Stimulated activated CD4-positive, alpha-beta T cell treated with anti-CD3 and anti-CD28 coated beads, Interleukin-2, amount 100 ng/mL, for 4 hours (primary cell): ENCODE data around the gene LRP1B.
"Not testable (repeated sequence)": the region's sequence is repeated elsewhere in the genome, so short reads cannot be mapped to it uniquely, and the experiment has no call there.

ENCODE experiments used
- DNase-seq: peaks from one replicate; pipeline ENCODE4 v3.0.0-alpha.2; 2020; ENCODE audit warnings: low read depth

The LRP1B gene

DNA sequence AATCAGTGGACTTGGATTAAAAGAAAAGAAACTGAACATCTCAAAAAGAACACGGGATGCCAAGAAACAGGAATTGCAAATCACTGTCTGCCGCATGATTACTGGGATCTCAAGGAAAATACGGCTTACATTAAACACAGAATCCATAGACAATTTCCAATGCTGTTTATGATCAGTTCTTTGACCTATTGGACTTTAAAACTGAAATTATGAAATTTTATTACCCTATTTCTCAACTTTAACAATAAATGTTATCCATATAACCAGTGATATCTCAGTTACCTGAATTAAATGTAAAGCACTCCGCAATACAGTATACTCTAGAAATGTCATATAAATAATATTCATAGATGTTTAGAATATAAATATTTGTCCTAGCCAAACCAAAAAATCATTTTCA is 1793.8 kb downstream of the LRP1B start:
- DNase-seq: no peak

DNA sequence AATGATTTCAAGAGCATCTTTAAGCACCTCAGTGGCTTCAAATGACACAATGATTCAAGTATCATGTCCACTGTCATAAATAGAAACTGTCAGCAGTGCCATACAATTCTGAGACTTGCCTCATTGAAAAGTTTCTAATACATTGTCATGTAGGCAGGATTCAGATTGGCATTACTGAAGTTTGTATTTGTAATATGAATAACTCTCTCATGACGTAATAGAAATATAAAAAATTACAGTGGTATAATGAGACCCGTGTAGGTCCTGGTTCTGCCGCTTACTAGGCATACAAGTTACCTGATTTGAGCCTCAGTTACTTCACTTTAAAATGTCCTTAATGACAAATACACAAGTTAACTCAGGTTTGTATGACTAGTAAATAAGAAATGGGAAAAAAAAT is 1814.5 kb downstream of the LRP1B start:
- DNase-seq: no peak

DNA sequence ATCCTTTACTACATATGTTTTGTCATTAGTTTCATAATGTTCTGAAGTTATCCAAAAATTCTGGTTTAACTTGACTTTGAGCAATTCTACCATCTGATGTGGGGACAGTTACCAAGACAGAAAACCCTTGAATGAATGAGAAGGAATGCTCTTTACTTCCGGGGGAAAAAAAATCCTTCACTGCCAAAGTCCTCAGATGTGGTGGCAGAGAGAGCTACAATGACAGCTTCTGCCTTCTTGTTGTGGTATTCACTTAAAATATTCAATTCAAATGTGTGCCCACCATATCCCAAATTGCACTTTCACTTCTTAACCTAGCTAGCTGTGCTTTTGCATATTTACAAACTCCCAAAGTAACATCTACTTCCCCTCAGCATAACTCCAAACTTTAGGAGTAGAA is 1818.9 kb downstream of the LRP1B start:
- no peak for DNase-seq

DNA sequence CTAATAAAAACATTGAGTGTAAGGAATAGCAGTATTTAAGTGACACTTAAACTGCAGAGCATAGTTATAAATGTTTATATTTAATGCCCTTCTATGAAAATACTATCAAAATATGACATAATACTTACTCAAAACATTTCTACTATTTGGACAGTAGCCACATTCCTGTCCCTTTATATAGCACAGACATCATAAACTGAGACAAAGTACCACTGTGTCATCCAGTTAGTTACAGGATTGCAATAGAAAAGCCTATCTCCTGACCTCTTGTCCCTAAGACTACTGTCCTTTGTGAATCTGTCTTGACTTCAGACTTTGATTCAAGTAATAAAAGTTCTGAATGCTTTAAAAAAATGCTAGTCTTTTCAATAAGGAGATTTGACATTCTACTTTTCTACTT is 1822.1 kb downstream of the LRP1B start:
- no peak for DNase-seq

DNA sequence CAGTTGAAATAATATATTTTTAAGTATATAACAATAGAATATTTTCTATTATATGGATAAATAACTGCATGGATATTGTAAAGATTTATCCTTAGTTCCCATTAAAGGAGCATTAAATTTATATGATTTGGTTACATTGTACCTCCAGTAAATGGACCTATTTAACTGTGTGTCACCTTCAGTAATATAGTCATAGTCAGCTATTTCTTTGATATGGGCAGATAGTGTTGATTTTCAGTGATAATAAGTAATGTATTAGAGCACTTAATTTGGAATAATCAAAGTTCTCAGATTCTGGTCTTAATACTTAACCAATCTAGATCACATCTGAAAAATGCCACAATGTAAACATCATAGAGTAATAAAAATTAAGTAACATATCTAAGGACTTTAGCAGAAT is 1823.3 kb downstream of the LRP1B start:
- DNase-seq: no peak

DNA sequence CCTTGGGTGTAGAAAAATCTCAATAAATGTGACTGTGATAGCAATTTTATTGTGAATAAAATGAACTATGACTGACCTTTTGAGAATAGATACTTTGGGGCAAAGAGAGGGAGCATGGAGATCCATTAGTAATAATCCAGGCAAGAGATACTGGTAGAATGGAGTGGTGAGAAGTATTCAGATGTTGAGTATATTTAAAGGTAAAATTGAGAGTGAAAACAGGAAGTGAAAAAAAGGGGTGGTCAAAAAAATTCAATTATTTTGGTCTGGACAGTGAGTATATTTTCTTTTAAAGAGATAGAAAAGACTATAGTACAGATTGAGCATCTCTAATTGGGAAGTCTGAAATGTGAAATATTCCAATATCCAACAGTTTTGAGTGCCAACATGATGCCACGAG is 1835.0 kb downstream of the LRP1B start:
- no peak for DNase-seq

DNA sequence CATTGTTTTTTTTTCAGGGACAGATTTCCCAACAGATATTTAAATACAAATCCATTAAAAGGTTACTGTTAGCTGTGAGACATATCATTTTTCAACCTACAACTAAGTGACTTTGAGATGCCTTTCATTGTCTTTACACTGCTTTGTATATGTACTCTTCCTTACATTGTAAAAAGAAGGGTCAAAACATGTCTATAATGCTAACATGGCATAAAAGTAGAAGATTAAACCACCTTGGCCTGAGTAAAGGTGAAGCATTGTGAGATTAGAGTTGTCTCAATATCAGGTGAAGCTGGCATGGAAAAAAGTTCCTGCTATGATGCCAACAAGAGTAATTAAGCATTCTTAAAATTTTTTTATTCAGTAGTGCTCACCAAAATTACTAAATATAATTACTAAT is 1842.1 kb downstream of the LRP1B start:
- no peak for DNase-seq

DNA sequence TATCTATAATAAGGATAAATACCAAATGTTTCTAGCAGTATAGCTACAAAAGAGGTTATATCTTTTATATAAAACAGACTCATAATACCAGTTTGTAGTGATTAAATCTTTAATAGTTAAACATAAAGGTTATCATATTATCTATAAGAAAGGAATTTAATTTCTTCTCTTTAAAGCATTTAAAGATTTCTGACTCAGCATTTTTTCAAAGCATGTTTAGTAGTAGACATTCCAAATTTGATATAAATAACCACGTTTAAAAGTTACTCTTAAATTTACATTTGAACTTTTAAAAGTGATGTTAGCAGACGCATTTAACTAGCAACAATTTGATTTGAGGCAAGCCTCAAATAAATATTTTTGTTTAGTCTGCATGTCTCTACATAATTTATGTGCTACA is 1842.6 kb downstream of the LRP1B start:
- DNase-seq: no peak

DNA sequence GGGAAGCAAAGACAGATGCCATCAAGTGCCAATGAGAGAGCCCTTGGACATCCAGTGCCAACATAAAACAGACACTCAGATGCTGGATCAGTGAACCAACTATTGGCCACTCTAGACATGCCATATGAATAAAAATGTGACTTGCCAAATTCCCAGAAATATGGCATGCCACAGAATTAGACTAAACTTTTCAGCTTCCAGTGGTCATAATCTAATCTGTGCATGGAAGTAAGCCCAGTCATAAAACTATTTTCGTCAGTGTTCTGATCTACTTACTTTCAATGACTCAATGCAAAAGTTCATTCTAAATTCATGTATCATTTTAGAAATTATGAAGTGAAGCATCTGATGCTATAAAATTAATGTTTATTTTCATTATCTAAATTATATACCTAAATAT is 1844.4 kb downstream of the LRP1B start:
- DNase-seq: no peak

DNA sequence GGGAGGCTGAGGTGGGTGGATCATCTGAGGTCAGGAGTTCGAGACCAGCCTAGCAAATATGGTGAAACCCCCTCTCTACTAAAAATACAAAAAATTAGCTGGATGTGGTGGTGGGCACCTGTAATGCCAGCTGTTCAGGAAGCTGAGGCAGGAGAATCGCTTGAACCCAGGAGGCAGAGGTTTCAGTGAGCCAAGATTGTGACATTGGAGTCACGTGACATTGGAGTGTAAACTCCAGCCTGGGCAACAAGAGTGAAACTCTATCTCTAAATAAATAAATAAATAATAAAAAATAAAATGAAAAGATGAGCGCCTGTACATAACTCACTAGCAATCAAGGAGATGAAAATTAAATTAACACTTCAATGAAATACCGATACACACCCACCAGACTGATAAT is 1853.5 kb downstream of the LRP1B start:
- DNase-seq: not testable (repeated sequence)

DNA sequence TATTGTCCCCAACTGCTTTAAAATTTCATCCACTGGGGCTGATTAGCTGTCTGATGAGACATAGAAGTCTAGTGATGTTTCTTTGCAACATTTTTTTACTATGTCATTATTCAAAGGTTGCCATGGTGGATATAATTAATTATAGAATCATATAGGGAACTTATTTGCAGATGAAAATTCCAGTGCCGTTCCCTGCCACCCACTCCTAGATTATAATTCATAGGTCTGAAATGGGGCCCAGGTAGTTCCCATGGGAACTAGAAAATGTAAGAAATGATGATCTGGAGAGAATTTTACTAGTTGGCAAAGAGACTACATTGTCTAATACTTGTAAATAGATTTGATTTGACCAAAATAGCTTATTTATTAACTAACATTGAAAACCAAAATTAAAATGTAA is 1854.2 kb downstream of the LRP1B start:
- DNase-seq: no peak

DNA sequence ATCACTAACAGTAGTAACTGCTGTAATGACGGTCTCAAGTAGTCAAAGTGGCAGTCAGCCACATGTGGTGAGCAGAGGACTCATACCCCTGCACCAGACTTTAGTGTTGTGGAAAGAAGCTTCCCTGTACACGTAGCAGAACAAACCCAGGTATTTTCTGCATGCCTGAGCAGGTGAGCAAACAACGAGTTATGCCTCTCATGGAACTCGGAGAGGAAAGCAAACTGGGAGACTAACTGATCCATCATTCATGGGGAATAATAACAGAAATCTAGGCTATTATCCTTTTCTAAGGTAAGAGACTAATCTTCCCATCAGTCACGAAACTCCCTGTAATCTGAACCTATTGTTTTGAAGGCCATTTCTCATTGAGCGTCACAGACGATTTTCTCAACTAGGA is 1855.4 kb downstream of the LRP1B start:
- DNase-seq: no peak

DNA sequence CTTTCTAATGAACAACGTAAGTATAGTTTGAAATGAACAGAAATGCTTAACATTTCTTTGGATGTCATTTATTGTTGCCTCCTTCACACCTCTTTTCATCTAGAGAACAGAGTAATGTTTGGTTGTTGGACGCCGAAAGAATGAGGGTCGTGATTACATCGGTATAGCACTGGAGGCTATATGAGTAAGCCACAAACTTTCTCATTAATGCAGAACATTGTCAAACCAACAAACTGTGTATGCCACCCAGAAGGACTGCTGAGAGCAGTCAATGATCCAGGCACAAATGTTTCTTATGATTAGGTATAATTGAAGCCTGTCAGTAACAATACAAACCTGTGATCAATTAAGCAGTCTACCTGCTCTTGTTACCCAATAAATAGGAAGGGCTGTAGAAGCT is 1855.9 kb downstream of the LRP1B start:
- no peak for DNase-seq

DNA sequence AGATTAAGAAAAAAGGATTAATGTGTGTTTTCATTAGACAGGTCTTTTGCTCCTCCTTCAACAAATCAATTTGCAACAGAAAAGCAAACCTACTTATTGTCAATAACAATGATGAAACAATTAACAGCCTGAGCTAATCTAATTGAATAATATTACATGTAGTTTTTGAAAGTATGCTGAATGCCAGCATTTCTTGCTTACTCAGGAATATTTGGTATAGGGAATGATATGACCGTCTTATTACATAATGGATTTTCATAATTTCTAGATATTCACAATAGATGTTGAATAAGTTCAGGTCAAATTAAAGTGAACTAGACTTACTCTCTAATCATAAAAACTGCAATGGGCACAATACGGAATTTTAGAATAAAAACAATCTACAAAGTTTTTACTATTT is 1856.9 kb downstream of the LRP1B start:
- no peak for DNase-seq

DNA sequence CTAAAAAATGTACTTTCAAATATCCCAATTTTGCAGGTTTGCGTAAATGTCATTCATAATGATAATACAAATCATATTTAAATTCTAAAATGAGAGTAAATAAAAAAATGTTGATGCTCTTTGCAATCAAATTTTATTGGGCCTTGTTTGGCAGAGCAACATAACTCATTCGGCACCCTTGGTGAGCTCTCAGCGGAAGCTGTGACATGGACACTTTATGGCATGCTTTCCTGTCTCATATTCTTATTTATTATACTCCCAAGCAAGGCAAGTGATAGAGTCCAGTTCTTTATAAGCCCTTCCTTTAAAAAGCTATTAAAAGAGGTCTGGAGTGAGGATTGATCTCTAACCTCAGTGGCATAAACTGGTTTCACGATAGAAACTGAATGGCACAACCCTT is 1857.4 kb downstream of the LRP1B start:
- no peak for DNase-seq

DNA sequence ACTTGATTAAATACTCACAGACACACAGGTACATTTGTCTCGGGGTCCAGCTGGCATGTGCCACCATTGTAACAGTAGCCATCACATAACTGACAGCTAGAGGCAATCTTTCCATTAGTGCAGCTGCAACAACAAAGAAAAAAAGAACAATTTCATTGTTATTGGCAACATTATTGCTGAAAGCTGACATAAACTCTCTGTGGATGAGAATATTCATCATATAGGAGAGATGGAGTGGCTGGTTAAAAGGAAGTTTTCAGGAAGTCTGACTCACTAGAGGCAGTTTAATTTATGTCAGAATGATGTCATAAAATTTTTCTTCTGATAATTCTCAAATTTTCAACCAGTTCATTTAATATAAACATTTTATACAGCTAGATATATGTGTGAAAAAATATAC is 1860.6 kb downstream of the LRP1B start:
- DNase-seq: no peak

DNA sequence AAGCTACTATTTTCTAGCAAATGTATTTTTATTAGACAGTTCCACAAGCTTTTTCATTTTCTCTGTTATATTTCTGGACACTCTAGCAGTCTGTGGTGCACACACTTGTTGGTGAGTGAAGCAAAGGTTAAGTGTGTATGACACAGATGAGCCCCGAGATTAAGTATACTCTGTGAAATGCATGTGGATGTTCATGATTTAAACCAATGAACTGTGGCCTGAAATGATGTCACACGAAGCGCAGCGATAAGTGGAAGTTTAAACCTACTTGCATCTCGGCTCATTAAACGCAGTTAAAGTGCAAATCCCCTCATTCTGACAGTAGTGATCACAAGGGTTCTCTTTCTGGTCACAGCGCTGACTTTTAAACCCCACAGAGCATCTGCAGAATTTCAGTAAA is 1861.8 kb downstream of the LRP1B start:
- DNase-seq: no peak

DNA sequence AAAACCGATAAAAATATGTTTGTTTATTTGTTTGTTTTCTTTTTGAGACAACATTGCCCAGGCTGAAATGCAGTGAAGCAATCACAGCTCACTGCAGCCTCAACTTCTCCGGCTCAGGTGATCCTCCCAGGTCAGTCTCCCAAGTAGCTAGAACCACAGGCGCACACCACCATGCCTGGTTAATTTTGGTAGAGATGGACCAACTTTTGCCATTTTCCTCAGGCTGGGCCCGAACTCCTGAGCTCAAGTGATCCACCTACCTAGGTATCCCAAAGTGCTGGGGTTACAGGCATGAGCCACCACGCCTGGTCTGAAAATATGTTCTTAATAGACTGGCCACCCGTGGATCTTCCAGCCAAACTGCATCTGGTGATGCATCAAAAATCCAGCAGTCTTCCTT is 1867.9 kb downstream of the LRP1B start:
- DNase-seq: no peak

DNA sequence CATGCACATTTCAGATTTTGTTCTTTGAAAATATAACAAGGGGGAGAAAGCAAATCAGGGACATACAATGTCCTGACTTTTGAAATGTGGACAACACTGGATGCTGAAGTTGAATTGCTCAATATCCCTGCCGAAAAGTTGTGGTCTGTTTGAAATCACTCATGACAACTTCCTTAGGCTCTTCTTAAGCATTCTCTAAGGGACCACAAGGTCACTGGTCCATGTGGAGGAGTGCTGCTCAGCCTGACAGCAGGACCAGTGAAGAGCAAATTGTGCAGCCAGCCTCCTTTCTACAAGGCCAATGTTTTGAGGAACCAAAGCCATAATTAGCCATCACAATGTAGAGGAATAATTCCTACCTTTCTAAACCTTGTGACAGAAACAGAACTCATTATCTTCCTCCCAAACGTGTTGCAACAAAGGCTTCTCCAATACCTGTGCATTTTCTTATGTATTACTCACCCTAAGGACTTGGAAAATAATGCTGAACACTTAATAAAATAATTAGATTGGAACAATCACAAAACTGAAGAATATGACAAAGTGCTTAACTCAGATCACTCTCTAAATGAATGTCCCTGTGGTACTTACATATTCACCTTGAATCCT is 1873.0 kb downstream of the LRP1B start:
- DNase-seq: no peak

DNA sequence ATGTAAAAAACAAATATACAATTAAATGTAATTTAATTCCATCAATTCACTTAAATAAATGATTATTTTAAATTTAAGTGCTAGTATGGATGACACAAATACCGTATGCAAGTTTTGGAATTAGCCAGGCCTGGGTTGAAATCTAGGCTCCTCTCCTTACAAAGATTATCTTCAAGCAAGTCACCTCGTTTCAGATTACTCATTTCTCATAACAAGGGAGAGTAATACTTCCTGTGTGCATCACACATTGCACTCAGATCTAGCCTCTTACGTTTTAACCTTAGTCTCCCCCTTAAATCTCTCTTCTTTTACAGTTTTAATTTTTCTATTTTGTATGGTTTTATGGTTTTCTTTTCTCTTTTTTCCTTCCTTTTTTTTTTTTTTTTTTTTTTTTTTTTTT is 1874.7 kb downstream of the LRP1B start:
- no peak for DNase-seq

DNA sequence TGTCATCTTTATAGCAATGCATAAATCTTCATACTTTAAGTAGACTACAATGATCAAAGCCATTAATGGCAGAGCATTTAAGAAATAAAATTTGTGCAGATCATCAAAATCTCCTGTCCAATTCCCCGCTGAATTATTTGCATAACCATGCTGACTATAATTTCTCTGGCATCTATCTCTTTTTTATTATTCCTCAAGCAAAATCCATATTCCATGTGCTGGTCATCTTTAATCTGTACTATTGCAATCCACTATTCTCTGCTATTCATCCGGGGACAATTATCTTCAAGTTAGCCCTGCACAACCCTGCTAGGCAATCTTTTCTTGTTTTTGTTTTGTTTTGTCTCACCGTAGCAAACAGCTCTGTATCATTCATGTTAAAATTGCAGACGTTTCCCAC is 1881.0 kb downstream of the LRP1B start:
- DNase-seq: no peak

DNA sequence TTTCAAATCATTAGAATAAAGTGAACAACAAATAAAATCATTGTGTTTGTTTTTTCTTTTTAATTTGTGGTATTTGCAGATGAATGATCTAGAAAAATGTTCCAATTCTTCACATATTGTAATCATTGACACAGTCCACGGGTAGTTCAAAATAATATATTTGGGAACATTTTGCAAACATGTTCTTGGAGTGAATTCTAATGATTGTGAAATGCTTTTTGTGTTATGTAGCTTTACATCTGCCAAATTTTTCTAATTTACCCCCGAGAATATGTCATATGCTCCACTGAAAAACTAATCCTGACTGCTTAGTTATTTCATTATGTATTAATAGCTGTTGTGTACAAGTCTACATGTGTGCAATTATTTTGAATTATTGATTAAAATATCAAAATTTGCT is 1882.2 kb downstream of the LRP1B start:
- DNase-seq: no peak

DNA sequence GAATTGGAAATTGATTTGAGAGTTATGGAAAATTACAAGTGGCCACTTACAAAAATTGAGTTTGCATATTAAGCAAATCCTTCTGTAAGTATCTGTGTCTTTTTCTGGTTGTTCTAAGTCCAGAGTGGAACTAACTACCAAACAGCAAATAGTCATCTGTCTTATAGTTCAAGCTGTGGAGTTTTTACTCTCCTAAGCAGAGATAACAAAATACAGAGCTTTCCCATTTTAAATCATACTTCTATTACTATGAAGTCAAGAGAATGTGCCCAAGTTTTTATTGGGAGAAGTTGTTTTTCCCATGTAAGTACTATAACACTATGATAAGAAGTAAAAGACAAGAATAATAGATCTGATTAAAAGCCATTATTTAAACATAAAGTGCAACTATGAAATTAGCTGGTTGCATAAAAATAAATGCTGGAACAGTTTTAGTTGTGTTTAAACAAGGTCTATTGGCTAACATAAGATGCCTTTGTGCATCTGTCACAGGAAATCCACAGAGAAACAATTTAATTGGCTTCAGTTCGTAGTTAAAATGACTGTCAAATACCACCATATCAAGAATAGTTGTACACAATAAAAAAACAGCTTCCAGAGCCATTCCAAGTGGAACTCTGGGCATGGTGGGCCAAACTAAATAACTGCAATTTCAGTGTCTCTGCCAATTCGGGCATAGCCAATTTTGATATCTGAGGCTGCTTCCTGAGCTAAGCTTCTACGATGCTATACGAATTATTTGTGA is 1883.2 kb downstream of the LRP1B start:
- no peak for DNase-seq

DNA sequence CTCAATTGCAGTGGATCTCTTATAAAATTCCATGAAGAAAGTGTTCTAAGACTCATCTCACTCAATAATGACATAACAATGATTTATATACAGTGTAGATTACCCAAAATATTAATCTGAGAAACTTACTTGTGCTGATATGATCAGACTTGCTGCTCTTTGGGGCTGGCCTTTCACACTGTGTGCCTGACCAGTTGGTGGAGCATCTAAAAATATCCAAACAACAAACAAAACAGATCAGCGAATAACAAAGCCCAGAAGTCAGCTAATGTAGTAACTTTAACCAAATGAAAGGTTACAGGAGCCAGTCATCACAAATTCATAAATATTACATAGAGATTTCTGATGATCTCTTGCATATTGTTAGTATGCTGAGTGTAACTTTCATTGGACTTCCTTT is 1883.9 kb downstream of the LRP1B start:
- DNase-seq: no peak
